ENCODE measurements around the gene CHCHD4. TPM values are rescaled to one million over a fixed set of nuclear protein-coding genes. Genes with fewer than 3 reads are reported as not detected.

Gene CHCHD4
- total RNA-seq, 1 experiment from 2014 or later = 13.8 TPM

DNA sequence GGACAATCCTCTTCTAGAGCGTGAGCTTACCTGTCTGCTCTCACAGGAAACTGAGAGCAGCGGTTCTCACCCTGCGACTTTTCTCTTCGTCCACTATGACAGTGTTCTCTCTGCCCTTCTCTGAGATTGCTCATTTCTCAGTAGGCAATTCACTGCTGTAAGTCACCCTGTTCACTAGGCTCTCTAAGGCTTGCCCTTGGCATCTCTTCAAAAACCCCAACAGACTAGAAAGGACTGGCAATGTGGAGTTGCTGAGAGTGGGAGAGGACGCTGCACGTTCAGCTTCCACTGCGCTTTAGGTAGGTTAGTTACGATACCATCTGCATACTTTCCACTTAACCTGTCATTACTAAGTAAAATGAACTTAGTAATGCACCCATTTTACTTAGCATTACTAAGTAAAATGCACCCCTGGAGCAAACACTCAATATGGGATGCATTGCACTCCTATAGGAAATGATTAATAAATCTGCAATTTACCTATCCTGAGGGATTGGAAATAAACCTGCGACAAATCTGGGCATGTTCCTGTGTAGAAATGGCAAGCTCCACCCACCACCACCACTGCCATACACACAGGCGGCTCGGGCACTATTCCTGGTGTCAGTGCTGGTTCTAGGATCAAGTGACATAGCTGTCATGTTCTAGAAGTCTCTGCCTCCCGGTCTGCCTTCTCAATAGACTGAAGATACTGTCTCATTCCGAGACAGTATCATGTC lies 32.3 kb upstream of the CHCHD4 start:
- in situ Hi-C loops (cut with HindIII; ENCODE audit: low pct_unique_long_range_greater_than_20kb, low sequenced_read_pairs) = no loop called here
- ChIA-PET CTCF (no interaction called here), POLR2A (no interaction called here)
- H3K27ac ChIP-seq (ENCODE audit: low read length) = no peak overlapping the region
- intact Hi-C loops (cut with micrococcal nuclease; ENCODE audit: unreplicated experiment) = no loop called here
- H3K4me3 ChIP-seq (ENCODE audit: low read depth in 2 of 2, low read length in 2 of 2) = no peak overlapping the region
- no peaks in the 10 kb centered on the region for H3K27me3 ChIP-seq (ENCODE audit: control insufficient read depth, insufficient read depth, low read length)
- H3K4me1 ChIP-seq (ENCODE audit: control insufficient read depth, insufficient read depth, low read length) = no peaks in the 10 kb centered on the region
- ATAC-seq (no peak), DNase-seq (ENCODE audit: low read depth, low spot score) (no peak)
- BruUV-seq (replicated peaks) = no TSS peak
- H3K9me3 ChIP-seq (ENCODE audit: control insufficient read depth, insufficient read depth, low read depth, low read length) = no peaks in the 10 kb centered on the region; the same call in 1 of the 2 replicates
- H3K36me3 ChIP-seq (ENCODE audit: control insufficient read depth, insufficient read depth, low read length) = no peaks in the 10 kb centered on the region; the same call in 1 of the 2 replicates
- no peak for TF ChIP-seq TCF7L2 (IDR thresholded peaks at IDR 0.05; ENCODE audit: low read depth, low read length)

DNA sequence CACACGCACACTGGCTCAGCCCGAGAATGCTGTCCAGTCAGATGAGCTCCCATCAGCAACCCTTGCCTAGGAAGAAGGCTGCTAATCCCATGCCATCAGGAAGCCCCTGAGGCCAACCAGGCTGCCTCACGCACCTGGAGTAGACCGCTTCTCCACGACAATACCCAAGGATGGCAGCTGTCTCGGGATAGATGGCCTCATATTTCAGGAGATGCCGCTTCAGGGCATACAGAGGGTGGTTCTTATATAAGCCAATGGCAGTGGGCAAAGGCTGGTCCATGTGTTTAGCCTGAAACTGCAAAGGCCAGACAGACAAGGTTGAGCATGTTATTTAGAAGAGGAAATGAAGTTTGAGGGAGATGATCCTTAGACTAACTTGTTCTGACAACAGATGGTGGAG lies 31.5 kb upstream of the CHCHD4 start:
- H3K36me3 ChIP-seq (ENCODE audit: control insufficient read depth, insufficient read depth, low read length) = no peaks in the 10 kb centered on the region; the same call in 1 of the 2 replicates
- no peaks in the 10 kb centered on the region for H3K4me1 ChIP-seq (ENCODE audit: control insufficient read depth, insufficient read depth, low read length)
- ChIA-PET CTCF (no interaction called here), POLR2A (no interaction called here)
- no TSS peak for BruUV-seq (replicated peaks)
- intact Hi-C loops (cut with micrococcal nuclease; ENCODE audit: unreplicated experiment) = no loop called here
- no peak overlapping the region for H3K4me3 ChIP-seq (ENCODE audit: low read depth in 2 of 2, low read length in 2 of 2)
- no peak for ATAC-seq
- no peak for TF ChIP-seq TCF7L2 (IDR thresholded peaks at IDR 0.05; ENCODE audit: low read depth, low read length)
- no peak for TF ChIP-seq POLR2AphosphoS5 (IDR thresholded peaks at IDR 0.05; ENCODE audit: low read depth, low read length)
- TF ChIP-seq, protein P1, sequence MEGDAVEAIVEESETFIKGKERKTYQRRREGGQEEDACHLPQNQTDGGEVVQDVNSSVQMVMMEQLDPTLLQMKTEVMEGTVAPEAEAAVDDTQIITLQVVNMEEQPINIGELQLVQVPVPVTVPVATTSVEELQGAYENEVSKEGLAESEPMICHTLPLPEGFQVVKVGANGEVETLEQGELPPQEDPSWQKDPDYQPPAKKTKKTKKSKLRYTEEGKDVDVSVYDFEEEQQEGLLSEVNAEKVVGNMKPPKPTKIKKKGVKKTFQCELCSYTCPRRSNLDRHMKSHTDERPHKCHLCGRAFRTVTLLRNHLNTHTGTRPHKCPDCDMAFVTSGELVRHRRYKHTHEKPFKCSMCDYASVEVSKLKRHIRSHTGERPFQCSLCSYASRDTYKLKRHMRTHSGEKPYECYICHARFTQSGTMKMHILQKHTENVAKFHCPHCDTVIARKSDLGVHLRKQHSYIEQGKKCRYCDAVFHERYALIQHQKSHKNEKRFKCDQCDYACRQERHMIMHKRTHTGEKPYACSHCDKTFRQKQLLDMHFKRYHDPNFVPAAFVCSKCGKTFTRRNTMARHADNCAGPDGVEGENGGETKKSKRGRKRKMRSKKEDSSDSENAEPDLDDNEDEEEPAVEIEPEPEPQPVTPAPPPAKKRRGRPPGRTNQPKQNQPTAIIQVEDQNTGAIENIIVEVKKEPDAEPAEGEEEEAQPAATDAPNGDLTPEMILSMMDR (IDR thresholded peaks at IDR 0.05) = no peak
- no peak for DNase-seq (ENCODE audit: low read depth, low spot score)
- no peaks in the 10 kb centered on the region for H3K9me3 ChIP-seq (ENCODE audit: control insufficient read depth, insufficient read depth, low read depth, low read length)
- H3K27ac ChIP-seq (ENCODE audit: low read length) = no peak overlapping the region
- H3K27me3 ChIP-seq (ENCODE audit: control insufficient read depth, insufficient read depth, low read length) = no peaks in the 10 kb centered on the region
- in situ Hi-C loops (cut with HindIII; ENCODE audit: low pct_unique_long_range_greater_than_20kb, low sequenced_read_pairs) = no loop called here

DNA sequence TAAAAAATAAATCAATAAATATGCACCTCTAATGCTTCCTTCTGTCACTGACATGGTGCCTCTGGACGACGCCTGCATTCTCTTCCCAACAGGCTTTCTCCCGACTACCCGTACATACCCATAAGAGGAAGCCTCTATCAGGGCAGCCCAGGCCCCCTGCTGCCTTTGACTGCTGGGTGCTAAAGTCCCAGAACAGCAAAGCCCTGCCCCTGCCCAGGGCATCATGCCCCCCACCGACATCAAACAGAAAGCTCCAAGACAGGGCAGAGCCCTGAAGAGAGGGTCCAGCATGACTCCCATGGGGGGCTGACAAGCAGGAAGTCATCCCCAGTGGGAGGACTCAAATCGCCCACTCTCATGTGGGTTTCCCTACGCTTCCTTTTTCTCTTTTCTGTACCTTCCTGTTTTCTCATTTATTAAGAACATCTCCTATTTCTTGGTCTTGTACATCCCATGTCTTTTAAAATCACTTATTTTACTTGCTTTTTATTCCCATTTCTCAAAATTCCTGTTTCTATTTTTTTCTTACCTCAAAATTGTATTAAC lies 30.3 kb upstream of the CHCHD4 start:
- TSS peak; percentile 18 for BruUV-seq (replicated peaks)
- Histone ChIP-seq H3K9me3 (ENCODE audit: control insufficient read depth, insufficient read depth, low read depth, low read length) (no peaks in the 10 kb centered on the region), H3K27ac (ENCODE audit: low read length) (no peak overlapping the region), H3K27me3 (ENCODE audit: control insufficient read depth, insufficient read depth, low read length) (no peaks in the 10 kb centered on the region), H3K36me3 (ENCODE audit: control insufficient read depth, insufficient read depth, low read length) (no peaks in the 10 kb centered on the region; the same call in 1 of the 2 replicates), H3K4me3 (ENCODE audit: low read depth in 2 of 2, low read length in 2 of 2) (no peak overlapping the region), H3K4me1 (ENCODE audit: control insufficient read depth, insufficient read depth, low read length) (no peaks in the 10 kb centered on the region)
- CTCF ChIA-PET = no interaction called here
- no peak for DNase-seq (ENCODE audit: low read depth, low spot score)
- POLR2A ChIA-PET = no interaction called here
- intact Hi-C loops (cut with micrococcal nuclease; ENCODE audit: unreplicated experiment) (no loop called here), in situ Hi-C loops (cut with HindIII; ENCODE audit: low pct_unique_long_range_greater_than_20kb, low sequenced_read_pairs) (no loop called here)
- TF ChIP-seq SIN3A (IDR thresholded peaks at IDR 0.05; ENCODE audit: borderline replicate concordance, insufficient read depth, low read depth, low read length) (no peak), POLR2AphosphoS5 (IDR thresholded peaks at IDR 0.05; ENCODE audit: low read depth, low read length) (no peak), TCF7L2 (IDR thresholded peaks at IDR 0.05; ENCODE audit: low read depth, low read length) (no peak)
- TF ChIP-seq, protein P1 (IDR thresholded peaks at IDR 0.05) = no peak
- TF ChIP-seq, protein P2, sequence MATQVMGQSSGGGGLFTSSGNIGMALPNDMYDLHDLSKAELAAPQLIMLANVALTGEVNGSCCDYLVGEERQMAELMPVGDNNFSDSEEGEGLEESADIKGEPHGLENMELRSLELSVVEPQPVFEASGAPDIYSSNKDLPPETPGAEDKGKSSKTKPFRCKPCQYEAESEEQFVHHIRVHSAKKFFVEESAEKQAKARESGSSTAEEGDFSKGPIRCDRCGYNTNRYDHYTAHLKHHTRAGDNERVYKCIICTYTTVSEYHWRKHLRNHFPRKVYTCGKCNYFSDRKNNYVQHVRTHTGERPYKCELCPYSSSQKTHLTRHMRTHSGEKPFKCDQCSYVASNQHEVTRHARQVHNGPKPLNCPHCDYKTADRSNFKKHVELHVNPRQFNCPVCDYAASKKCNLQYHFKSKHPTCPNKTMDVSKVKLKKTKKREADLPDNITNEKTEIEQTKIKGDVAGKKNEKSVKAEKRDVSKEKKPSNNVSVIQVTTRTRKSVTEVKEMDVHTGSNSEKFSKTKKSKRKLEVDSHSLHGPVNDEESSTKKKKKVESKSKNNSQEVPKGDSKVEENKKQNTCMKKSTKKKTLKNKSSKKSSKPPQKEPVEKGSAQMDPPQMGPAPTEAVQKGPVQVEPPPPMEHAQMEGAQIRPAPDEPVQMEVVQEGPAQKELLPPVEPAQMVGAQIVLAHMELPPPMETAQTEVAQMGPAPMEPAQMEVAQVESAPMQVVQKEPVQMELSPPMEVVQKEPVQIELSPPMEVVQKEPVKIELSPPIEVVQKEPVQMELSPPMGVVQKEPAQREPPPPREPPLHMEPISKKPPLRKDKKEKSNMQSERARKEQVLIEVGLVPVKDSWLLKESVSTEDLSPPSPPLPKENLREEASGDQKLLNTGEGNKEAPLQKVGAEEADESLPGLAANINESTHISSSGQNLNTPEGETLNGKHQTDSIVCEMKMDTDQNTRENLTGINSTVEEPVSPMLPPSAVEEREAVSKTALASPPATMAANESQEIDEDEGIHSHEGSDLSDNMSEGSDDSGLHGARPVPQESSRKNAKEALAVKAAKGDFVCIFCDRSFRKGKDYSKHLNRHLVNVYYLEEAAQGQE (IDR thresholded peaks at IDR 0.05; ENCODE audit: insufficient read depth in 1 of 2, low read depth in 2 of 2, low read length in 1 of 2) = no peak
- no peak for ATAC-seq

Data from Panc1 (cell line).